Pancreas (tissue), 10 donors: ENCODE results near the gene KRTAP13-2. TPM values are rescaled to one million over a fixed set of nuclear protein-coding genes. Genes with fewer than 3 reads are reported as not detected.

Experiments used
- ATAC-seq, 4 donors: fragments of 200-7000 bp; cut with Tn5 transposase; one replicate each; pipeline versions ENCODE4 v1.8.0 to v1.9.1; 2020; ENCODE audit warnings: mild to moderate bottlenecking in 4 of 4, moderate library complexity in 4 of 4
- DNase-seq, 6 donors: peaks; one replicate each; pipeline ENCODE4 v3.0.0-alpha.2; 2020
- FAIRE-seq: peaks from 2 replicates; lab custom pipeline; 2012; peaks lifted over from hg19 to GRCh38; lab: Jason Lieb, UNC
- H3K27ac ChIP-seq, 4 donors: fragments of 200-600 bp; sonication (generic); 1 replicate in 3 of 4; 2 replicates in 1 of 4; pipeline versions ENCODE4 v1.5.0 to v1.8.0; 2020
- H3K27me3 ChIP-seq, 4 donors: fragments of 200-600 bp; one replicate each; pipeline ENCODE4 v1.8.0; 2021
- H3K36me3 ChIP-seq, 3 donors: fragments of 200-600 bp; sonication (generic) in 1 of 3; one replicate each; pipeline versions ENCODE4 v1.5.0 to v1.8.0; 2020 to 2021
- H3K4me1 ChIP-seq, 3 donors: fragments of 200-600 bp; one replicate each; pipeline ENCODE4 v1.8.0; 2021
- H3K4me3 ChIP-seq, 4 donors: fragments of 200-600 bp; sonication (generic) in 2 of 4; one replicate each; pipeline versions ENCODE4 v1.5.0 to v1.8.0; 2020 to 2021
- H3K9me3 ChIP-seq, 4 donors: fragments of 200-600 bp; one replicate each; pipeline ENCODE4 v1.8.0; 2021
- WGBS, 2 donors: extraction: QIAGEN DNeasy Blood & Tissue Kit; methylation state at CpG; one replicate each; pipeline ENCODE4 v1.1.7; 2013; 5-methylcytosine and 5-hydroxymethylcytosine counted together
- intact Hi-C, 3 donors: fragments of 100-400 bp; cut with DNase I; formaldehyde crosslinking; loops; one replicate each; pipeline versions ENCODE4 v1.11.1 to v1.14.2; 2022
- polyA plus RNA-seq, 2 donors: library from polyadenylated mRNA; stranded (reverse); fragments of 200-250 nt; gene quantifications; one replicate each; pipeline ENCODE4 v1.2.3, GENCODE V29; 2013
- total RNA-seq, 6 donors: library from RNA; stranded (reverse); fragmentation: NEBNext Ultra II Directional in 4 of 6; extraction: Animal tissue kit (Norgen Biotek cat#: 25700) in 4 of 6; gene quantifications; one replicate each; pipeline versions ENCODE4 v1.2.1 to v1.2.4, GENCODE V29; 2021 to 2023
- TF ChIP-seq, protein P1 (sequence below), 4 donors: fragments of 200-600 bp; sonication (generic) in 3 of 4; IDR thresholded peaks; one replicate each; pipeline versions ENCODE4 v1.5.0 to v1.8.0; 2021; ENCODE audit warnings: antibody characterized with exemption in 4 of 4
- donor health status: healthy with polysubstance abuse.
- donor health status: DM: no; HTN: no; CAD: no; lungs with moderate emphysema.
- donor health status: DM: no; HTN: no; CAD: no.
- donor health status: control.
- donor health status: control.
- donor health status: Bipolar disorder and iron deficiency.
- donor health status: DM: yes; HTN: yes; CAD: no.
- donor health status: DM: no; HTN: no; CAD: no.
- donor health status: DM: no; HTN: no; CAD: no.
- donor health status: DM: yes; HTN: yes; CAD: no.

Gene KRTAP13-2
- total and polyA plus RNA-seq, 8 donors, result not detected

DNA sequence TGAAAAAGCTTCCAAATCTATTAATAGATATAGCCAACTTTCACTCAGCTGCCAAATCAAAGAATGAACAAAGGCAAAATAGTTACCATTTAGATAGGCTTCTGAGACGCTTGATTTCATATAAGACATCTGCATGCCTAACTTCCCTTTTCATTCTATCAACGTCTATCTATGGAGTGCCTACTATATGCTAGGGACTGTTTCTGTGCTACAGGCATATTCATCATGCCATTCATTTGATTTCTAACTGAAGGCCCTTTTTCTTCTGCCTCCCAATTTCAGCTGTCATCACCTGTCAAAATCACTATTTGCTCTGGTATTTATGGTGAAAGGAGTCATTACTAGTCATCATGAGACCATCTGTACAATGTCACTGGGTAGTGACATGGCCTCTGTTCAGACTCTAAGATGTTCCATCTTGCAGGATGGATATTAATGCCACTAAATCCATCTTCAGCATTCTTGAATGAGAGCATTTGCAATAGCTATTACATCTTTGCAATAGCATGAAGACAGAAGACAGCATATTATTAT lies 19.5 kb upstream of the KRTAP13-2 start:
- TF ChIP-seq, protein P1, sequence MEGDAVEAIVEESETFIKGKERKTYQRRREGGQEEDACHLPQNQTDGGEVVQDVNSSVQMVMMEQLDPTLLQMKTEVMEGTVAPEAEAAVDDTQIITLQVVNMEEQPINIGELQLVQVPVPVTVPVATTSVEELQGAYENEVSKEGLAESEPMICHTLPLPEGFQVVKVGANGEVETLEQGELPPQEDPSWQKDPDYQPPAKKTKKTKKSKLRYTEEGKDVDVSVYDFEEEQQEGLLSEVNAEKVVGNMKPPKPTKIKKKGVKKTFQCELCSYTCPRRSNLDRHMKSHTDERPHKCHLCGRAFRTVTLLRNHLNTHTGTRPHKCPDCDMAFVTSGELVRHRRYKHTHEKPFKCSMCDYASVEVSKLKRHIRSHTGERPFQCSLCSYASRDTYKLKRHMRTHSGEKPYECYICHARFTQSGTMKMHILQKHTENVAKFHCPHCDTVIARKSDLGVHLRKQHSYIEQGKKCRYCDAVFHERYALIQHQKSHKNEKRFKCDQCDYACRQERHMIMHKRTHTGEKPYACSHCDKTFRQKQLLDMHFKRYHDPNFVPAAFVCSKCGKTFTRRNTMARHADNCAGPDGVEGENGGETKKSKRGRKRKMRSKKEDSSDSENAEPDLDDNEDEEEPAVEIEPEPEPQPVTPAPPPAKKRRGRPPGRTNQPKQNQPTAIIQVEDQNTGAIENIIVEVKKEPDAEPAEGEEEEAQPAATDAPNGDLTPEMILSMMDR (IDR thresholded peaks at IDR 0.05), result no peak
- FAIRE-seq, result no peak
- DNase-seq, result no peak
- Histone ChIP-seq H3K9me3 (no peaks in the 10 kb centered on the region), H3K4me3 (no peak overlapping the region), H3K27me3 (no peaks in the 10 kb centered on the region), H3K27ac (no peak overlapping the region), H3K4me1 (no peaks in the 10 kb centered on the region), H3K36me3 (no peaks in the 10 kb centered on the region)
- intact Hi-C loops, result no loop called here
- 42 to 52% methylated on average over 2 of the region's 2 CpGs for WGBS, 2 donors
- ATAC-seq, result no peak

DNA sequence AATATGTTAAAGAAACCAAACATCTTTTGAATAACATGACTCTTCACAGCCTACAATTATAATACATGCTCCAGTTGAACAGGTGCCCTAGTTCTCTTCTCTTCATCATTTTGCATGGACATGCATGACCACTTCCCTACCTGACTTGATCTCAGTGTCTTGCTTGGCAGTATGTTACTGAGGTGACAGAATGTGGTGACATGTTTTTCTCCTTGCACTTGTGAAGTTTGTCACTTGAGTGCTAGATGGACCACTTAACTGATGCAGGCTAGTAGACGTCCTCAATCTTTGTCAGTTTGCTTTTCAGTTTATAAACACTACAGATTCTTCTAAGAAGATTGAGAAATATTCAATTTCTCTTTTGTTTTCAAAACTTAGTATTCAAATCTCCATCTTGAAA lies 10.1 kb upstream of the KRTAP13-2 start:
- intact Hi-C loops, result no loop called here
- 26 to 29% methylated on average over 1 of the region's 1 CpG for WGBS, 2 donors
- no peak overlapping the region for H3K27ac ChIP-seq
- H3K9me3 ChIP-seq, result no peaks in the 10 kb centered on the region
- ATAC-seq (no peak), DNase-seq (no peak), FAIRE-seq (no peak)
- no peaks in the 10 kb centered on the region for H3K4me1 ChIP-seq
- TF ChIP-seq, protein P1 (IDR thresholded peaks at IDR 0.05), result no peak
- no peaks in the 10 kb centered on the region for H3K27me3 ChIP-seq
- no peaks in the 10 kb centered on the region for H3K36me3 ChIP-seq
- no peak overlapping the region for H3K4me3 ChIP-seq

DNA sequence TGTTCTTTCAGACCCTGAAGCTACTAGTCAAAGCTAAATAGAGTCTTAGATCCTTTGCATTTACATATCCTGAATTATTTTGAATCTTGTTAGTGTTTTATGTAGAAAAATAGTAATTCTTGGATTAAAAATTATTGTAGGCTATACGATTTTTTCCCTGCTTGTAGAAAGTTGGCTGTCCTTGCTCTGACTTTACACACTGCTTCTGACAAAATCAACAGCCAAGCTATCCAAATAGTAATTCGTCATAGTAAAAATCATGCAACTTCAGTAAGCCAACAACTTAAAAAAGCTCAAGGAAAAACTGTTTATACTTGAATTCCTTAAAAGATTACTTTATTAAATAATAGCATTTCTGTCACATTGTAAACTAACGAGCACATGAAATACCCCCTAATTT lies 16.2 kb downstream of the KRTAP13-2 start:
- no peak for FAIRE-seq
- Histone ChIP-seq H3K4me1 (no peaks in the 10 kb centered on the region), H3K36me3 (no peaks in the 10 kb centered on the region), H3K27ac (no peak overlapping the region), H3K4me3 (no peak overlapping the region), H3K9me3 (no peaks in the 10 kb centered on the region), H3K27me3 (no peaks in the 10 kb centered on the region)
- no peak for DNase-seq
- TF ChIP-seq, protein P1 (IDR thresholded peaks at IDR 0.05), result no peak
- ATAC-seq, result no peak
- 32 to 39% methylated on average over 3 of the region's 3 CpGs for WGBS, 2 donors
- intact Hi-C loops, result no loop called here

DNA sequence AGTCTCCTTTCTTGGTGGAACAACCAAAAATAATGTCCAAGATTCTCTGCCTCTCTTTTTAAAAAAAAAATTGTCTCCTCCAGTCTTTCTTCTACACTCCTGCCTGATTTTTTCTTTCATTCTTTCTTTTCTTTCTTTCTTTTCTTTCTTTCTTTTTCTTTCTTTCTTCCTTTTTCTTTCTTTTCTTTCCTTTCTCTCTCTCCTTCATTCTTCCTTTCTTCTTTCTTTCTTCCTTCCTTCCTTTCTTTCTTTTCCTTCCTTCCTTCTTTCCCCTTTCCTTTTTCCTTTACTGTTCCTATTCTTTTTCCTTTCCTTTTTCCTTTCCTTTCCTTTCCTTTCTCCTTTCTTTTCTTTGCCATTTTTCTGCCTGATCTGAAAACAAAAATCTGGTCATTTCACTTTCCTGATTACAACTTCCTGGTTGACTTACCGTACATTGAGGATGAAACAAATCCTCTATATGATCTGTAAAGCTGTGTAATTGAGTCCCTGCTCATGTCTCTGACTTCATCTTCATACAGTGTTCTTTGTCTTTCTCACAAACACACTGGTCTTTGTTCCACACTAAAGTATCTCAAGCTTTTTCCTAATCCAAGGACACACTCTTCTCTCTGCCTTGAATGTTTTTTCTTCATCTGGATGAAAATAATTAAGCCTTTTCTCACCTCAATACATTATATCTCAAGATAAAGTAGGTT lies 17.6 kb downstream of the KRTAP13-2 start:
- TF ChIP-seq, protein P1 (IDR thresholded peaks at IDR 0.05), result no peak
- DNase-seq (no peak), ATAC-seq (no peak), FAIRE-seq (no peak)
- no peaks in the 10 kb centered on the region for H3K4me1 ChIP-seq
- no peaks in the 10 kb centered on the region for H3K36me3 ChIP-seq
- WGBS, 2 donors, result 58% methylated on average over 1 of the region's 1 CpG
- no peaks in the 10 kb centered on the region for H3K27me3 ChIP-seq
- no peak overlapping the region for H3K4me3 ChIP-seq
- no peak overlapping the region for H3K27ac ChIP-seq
- no peaks in the 10 kb centered on the region for H3K9me3 ChIP-seq
- intact Hi-C loops, result no loop called here

DNA sequence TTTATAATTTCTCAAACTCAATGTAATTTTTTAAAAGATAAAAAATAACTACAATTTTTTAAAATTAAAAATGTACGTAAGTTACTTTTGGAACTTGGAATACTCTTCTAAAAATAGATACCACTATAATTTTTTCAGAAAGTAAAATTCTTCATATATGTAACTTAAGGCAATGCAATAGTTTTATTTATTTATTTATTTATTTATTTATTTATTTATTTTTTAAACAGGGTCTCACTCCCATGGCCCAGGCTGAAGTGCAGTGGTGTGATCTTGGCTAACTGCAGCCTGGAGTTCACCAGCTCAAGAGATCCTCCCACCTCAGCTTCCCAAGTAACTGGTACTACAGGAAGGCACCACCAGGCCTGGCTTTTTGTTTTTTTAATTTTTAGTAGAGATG lies 20.5 kb downstream of the KRTAP13-2 start:
- Histone ChIP-seq H3K4me3 (no peak overlapping the region), H3K9me3 (no peaks in the 10 kb centered on the region), H3K36me3 (no peaks in the 10 kb centered on the region), H3K27ac (no peak overlapping the region), H3K4me1 (no peaks in the 10 kb centered on the region), H3K27me3 (no peaks in the 10 kb centered on the region)
- DNase-seq (no peak), FAIRE-seq (no peak), ATAC-seq (no peak)
- intact Hi-C loops, result no loop called here
- 94 to 98% methylated on average over 1 of the region's 1 CpG for WGBS, 2 donors
- TF ChIP-seq, protein P1 (IDR thresholded peaks at IDR 0.05), result no peak
